ENCODE data around the gene ZBTB6.

DNA sequence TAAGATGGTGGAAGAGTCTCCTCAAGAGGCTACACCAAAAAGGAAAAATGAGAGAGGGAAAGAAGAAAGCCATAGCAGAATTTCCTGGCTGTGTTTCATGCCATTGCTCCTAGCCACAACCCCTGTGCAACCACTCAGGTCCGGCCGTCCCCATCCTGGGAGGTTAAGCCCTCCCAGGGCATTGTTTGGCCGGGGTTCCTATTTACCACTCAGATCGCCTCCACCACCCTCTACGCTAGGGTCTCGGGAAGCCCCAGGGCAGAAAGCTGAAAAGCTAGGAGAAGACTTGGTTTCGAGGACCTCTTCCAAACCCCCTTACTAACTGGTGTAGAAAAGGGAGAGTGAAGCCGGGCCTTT, 8.7 kb downstream of the ZBTB6 start:
- TF ChIP-seq, protein P1, sequence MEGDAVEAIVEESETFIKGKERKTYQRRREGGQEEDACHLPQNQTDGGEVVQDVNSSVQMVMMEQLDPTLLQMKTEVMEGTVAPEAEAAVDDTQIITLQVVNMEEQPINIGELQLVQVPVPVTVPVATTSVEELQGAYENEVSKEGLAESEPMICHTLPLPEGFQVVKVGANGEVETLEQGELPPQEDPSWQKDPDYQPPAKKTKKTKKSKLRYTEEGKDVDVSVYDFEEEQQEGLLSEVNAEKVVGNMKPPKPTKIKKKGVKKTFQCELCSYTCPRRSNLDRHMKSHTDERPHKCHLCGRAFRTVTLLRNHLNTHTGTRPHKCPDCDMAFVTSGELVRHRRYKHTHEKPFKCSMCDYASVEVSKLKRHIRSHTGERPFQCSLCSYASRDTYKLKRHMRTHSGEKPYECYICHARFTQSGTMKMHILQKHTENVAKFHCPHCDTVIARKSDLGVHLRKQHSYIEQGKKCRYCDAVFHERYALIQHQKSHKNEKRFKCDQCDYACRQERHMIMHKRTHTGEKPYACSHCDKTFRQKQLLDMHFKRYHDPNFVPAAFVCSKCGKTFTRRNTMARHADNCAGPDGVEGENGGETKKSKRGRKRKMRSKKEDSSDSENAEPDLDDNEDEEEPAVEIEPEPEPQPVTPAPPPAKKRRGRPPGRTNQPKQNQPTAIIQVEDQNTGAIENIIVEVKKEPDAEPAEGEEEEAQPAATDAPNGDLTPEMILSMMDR (IDR thresholded peaks at IDR 0.05), result no peak
- no peak for TF ChIP-seq POLR2A (IDR thresholded peaks at IDR 0.05)

Data from uterus (tissue), 2 donors.